GM18505 (cell line): ENCODE data around the gene GPR143.
"Not testable (repeated sequence)": the region's sequence is repeated elsewhere in the genome, so short reads cannot be mapped to it uniquely, and the experiment has no call there.

Experiments
- ATAC-seq: cut with Tn5 transposase; IDR thresholded peaks from one replicate; pipeline ENCODE4 v1.9.1; 2021; ENCODE audit not compliant: unreplicated experiment
- POLR2A ChIP-seq: IDR thresholded peaks from 4 replicates; pipeline ENCODE4 v1.6.1; 2011; ENCODE audit warnings: borderline replicate concordance; ENCODE audit not compliant: insufficient read depth, insufficient read length; ENCODE audit errors: extremely low read depth

GPR143 gene

DNA sequence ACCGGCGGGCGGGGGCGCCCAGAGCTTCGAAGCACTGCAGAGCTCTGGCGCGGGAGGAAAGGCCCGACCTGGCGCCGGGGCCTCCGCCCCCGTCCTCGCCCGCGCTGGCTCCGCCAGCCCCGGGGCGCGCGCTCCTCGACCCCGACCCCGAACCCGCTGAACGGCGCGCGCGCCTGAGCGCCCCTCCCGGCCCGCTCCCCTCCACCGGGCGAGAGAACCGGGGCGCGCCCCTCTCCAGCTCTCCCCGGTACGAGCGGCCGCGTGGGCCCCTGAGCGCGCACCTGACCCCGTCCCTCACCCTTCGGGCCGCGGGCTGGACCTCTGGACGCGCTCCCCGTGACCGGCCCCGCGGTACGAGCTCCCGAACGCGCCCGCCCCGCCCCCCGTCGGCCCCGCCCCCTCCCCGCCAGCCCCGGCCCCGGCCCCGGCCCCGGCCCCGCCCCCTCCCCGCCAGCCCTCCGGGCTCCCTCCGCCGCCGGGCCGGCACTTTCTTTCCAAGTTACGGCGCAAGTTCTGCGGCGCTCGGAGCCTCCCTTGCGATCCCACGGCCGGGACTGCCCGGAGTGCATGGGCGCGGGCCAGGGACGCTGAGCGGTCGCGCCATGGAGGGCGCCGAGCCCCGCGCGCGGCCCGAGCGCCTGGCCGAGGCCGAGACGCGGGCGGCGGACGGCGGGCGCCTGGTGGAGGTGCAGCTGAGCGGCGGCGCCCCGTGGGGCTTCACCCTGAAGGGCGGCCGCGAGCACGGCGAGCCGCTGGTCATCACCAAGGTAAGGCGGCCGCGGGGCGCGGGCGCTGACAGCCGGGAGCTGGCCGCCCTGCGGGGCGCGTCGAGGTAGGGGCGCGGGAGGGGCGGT lies 20.5 kb upstream of the GPR143 start, which contains the start of gene SHROOM2:
Gene SHROOM2, plus strand, starts transcription at position 486 of the 854 bp plus-strand sequence. Its CDS starts 117 bp downstream, at position 603.
- no peak for TF ChIP-seq POLR2A

DNA sequence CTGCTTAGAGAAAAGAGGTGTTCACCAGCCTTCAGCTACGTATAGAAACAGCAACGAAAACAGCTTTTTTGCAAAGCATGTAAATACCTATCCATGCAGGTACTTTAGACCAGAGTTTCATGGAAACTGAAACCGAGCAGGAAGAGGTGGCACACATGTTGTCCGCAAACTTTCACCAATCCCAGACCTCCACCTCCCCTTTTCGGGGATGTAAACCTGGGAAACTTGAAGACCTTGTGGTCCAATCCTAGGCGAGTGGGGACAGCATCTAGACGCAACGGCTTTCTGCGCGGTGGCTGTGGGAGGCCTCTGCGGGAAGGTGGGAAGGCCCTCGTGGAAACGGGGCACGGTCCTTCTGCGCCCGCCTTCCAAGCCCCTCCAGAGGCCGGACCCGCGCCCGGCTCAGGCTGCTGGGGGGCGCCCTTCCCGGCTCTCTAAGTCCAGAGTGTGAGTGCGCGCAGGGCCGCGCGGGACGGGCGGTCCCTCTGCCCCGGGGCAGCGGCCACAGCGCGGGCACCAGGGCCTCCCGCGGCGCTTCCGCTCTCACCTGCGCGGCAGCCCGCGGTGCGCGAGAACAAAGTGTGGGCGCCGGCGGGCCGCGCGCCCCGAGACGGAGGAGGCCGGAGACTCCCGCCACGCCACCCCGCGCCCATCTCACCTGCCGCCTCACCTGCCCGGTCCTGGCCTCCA lies 19.8 kb upstream of the GPR143 start:
- ATAC-seq = no peak
- TF ChIP-seq POLR2A = no peak

More for the DNA sequence above, 20.5 kb upstream of the GPR143 start, which contains the start of gene SHROOM2:
- ATAC-seq = no peak

DNA sequence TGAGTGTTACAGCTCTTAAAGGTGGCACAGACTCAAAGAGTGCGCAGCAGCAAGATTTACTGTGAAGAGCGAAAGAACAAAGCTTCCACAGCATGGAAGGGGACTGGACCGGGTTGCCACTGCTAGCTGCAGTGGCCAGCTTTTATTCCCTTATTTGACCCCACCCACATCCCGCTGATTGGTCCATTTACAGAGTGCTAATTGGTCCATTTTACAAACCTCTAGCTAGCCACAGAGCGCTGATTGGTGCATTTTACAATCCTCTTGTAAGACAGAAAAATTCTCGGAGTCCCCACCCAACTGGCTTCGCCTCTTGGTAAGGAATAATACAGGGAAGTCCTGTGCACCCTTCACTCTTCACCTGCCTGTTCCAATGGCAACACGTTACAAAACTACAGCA lies 18.7 kb upstream of the GPR143 start:
- no peak for TF ChIP-seq POLR2A
- ATAC-seq = no peak

DNA sequence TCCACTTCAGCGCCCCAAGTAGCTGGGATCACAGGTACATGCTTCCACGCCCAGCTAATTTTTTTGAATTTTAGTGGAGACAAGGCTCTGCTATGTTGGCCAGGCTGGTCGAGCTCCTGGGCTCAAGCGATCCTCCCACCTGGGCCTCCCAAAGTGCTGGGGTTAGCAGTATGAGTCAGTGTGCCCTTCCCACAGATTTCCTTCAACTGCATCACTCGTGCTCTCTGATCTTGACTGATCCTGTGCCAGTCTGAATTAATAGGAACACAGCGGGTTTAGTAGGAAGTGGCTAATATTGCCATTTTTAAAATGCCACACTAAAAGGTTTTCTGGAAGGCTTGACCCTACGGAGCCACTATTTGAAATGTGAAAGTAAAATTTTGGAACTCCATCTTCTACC lies 16.3 kb upstream of the GPR143 start:
- no peak for ATAC-seq
- no peak for TF ChIP-seq POLR2A

DNA sequence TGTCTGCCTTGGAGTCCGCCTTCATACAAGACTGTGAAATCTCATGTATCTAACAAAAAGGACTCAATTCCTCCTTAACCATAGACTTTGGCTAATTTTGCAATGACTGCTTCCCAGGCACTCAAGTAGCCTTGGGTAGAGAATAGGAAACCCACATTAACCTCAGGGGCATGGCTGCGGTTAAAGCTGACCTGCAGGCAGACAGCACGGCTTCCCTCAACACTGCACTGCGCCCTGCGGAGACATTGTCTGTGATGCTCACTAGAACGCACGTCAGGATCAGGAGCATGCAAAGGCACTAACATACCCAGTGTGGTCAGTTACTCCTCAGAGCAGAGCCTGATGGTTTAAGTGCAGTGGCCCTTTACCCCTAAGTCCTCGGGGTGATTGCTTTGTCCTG lies 10.3 kb upstream of the GPR143 start:
- no peak for ATAC-seq
- no peak for TF ChIP-seq POLR2A

DNA sequence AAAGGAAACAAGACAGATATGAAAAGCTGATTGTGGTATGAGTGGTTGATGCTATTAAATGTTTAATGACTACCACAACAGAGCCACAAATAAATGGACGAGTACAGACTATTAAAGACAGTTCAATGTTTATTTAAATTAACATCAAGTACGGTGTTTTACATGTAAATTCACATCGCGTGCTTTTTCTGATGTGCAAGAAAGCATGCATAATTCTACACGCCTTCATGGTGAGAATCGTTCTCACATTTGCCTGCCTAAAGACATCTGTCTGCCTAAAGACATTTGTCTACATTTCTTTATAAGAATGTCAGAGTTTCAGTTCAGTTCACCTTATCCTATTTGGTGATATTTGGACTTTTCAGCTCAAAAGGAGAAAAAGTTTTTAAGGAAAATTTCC lies 7.3 kb upstream of the GPR143 start:
- TF ChIP-seq POLR2A = no peak
- ATAC-seq = no peak

DNA sequence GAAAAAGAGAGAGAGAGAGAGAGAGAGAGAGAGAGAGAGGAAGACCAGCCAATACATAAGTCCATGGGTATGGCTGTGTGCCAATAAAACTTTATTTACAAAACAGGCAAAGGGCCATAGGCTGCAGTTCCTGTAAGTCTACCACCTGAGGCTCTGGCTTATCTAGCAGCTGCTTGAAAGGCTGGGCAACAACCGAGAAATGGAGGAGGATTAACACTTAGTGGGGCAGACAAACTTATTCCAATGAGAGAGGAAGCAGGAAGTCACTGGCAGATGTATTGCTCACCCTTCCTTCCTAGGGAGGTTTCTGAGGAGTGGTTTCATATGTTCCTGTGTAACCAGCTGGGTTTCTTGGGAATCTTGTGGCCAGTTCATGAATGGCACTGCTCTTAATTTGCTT lies 4.7 kb upstream of the GPR143 start:
- ATAC-seq = no peak
- no peak for TF ChIP-seq POLR2A

DNA sequence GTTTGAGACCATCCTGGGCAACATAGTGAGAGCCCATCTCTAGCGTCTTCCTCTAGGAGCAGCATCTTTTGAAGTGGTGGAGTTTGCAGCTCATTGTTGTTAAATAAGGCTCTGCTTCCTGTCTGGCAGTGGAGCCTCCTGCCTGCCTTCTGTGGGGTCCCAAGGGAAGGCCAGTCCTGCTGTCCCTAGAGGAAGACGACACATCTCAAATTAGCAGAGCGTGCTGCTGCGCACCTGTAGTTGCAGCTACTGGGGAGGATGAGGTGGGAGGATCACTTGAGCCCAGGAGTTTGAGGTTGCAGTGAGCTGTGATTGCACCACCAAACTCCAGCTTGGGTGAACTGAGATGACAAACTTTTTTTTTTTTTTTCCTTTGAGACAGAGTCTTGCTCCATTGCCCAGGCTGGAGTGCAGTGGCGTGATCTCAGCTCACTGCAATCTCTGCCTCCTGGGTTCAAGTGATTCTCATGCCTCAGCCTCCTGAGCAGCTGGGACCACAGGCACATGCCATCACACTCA lies 2.7 kb upstream of the GPR143 start:
- not testable (repeated sequence) for ATAC-seq

DNA sequence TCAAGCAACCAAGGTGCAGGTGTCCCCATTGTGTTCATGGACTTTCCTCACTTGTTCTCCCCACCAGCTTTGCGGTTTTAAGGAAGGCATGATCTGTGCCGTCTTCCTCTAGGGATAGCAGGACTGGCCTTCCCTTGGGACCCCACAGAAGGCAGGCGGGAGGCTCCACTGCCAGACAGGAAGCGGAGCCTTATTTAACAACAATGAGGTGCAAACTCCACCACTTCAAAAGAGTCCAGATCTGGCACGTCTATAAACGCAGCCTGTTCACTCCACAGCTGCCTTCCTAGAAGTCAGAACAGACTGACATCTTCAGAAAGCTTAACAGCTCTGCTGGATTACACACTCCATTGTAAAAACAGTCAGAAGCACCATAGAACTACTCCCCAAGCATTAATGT lies 1.7 kb upstream of the GPR143 start:
- no peak for TF ChIP-seq POLR2A
- no peak for ATAC-seq

DNA sequence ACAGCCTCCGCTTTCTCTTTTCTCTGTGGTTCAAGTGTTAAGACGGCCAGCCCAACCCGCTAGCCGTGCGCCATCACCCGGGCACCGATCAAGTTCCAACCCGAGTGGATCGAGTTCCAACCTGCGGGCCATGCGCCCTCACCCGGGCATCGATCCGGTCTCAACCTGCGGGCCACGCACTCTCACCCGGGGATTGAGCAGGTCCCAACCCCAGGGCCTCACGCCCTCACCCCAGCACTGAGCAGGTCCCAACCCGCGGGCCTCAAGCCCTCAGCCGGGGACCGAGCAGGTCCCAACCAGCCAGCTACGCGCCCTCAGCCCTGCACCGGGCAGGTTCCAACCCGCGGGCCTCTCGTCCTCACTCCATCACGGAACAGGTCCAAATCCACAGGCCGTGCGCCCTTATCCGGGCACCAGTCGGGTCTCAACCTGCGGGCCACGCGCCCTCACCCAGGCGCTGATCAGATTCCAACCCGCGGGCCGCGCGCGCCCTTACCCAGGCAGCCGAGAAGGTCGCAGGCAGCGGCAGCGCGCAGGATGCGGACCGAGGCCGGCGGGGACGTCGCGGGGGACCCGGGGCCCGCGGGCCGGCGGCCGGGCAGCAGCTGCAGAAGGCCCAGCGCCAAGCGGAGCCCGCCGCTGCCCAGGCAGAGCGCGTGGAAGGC lies 443 bp downstream of the GPR143 start:
- no peak for ATAC-seq
- TF ChIP-seq POLR2A = no peak

DNA sequence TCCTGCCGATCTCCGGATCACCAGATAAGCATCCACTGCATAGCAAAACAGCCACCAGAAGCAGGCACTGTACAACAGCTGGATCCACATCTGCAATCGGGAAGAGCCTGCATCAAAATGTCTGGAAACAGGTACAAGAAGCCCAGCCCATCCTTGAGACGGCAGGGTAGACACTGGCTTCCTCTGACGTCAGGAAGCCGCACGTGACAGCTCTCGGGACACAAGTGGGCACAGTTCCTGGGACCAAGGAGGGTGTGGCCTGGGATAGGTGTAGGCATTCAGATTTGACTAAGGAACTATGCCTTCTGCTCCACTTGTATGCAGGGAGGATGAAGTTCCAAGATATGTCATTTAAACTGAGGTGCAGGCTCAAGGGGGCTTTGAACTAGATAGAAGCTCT lies 6.3 kb downstream of the GPR143 start:
- ATAC-seq = no peak
- TF ChIP-seq POLR2A = no peak

DNA sequence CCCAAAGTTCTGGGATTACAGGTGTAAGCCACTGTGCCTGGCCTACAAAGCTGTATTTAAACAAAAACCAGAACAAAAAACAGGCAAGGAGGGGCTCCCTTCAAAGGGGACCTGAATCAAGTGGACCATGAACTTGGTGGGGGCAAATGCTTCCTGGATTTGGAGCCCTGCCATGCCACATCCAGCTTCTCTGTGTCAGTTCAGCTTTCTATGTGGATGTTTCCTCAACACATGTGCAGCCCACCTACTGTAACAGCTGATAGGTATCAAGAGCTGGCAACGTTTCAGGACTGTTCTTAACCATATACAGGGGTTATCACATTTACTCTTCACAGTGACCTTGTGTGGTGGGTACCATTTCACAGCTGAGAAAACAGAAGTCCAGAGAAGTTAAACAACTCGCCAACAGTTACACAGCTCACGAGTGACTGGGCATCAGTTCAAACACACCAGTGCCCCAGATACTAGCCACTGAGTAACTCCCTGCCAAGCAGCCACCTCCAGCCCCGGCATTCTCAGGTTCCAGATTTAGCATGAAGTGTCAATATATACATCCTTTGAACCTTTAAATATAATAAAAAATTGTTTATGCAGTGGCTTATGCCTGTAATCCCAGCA lies 7.5 kb downstream of the GPR143 start:
- no peak for TF ChIP-seq POLR2A
- ATAC-seq = no peak

DNA sequence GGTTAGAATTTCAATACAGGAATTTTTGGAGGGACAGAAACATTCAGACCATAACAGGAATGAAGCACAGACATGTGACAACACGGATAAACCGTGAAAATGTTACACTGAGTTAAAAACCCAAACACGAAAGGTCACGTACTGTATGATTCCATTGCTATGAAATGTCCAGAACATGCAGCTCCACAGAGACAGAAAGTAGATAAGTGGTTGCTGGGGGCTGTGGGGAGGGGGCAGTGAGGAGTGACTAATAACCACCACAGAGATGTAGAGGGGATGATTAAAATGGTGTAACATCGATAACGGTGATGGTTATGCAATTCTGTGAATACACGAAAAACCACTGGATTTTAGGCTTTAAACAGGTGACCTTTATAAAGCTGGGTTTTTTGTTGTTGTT lies 8.3 kb downstream of the GPR143 start:
- no peak for ATAC-seq
- TF ChIP-seq POLR2A = no peak
